ENCODE data around the gene ELP2. TPM values are rescaled to one million over a fixed set of nuclear protein-coding genes. Genes with fewer than 3 reads are reported as not detected.

ELP2 gene
- total RNA-seq, 1 experiment from 2014 or later = 47.3 TPM

DNA sequence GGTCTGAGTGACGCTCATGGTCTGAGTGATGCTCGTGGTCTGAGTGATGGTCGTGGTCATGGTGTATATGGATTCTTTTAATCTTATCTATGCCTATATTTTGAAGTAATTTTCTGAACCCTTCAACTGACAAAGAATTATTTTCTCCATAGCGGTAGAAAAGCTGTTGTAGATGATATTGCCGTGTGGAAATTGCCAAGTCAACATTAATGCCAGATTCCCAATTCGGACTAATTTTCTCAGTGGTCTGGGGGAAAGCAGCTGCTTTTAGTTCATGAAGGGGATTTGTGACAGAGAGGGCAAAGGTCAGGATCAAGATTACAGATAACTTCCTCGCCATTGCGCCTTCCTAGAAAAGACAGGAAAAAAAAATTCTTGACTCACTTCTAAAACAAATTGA, 3.0 kb upstream of the ELP2 start:
- ATAC-seq (no peak), DNase-seq (no peak)
- ChIA-PET POLR2A (ENCODE audit: unreplicated experiment) (no interaction called here), CTCF (no interaction called here)
- no peak overlapping the region for H3K27ac ChIP-seq (ENCODE audit: low read length)
- no peaks in the 10 kb centered on the region for H3K9me3 ChIP-seq (ENCODE audit: low read length)
- intact Hi-C loops (cut with micrococcal nuclease) = loop anchor here (10.0 kb wide), 1 partner anchor 112 kb away; no protein-coding TSS in a partner anchor
- peaks cover 28% of the 10 kb centered on the region for H3K79me2 ChIP-seq (ENCODE audit: low read length)
- H3K36me3 ChIP-seq (ENCODE audit: low read depth, low read length) = no peaks in the 10 kb centered on the region; the same call in 1 of the 2 replicates
- no TSS peak for BruUV-seq (replicated peaks)
- no peaks in the 10 kb centered on the region for H3F3A ChIP-seq (ENCODE audit: low read length, unreplicated experiment)
- no peak overlapping the region for H3K4me2 ChIP-seq (ENCODE audit: low read length)
- H3K9me2 ChIP-seq (replicated peaks; ENCODE audit: low read length) = no peaks in the 10 kb centered on the region
- no peak overlapping the region for H3K4me3 ChIP-seq (ENCODE audit: low read length)
- TF ChIP-seq EZH2phosphoT487 (IDR thresholded peaks at IDR 0.05; ENCODE audit: borderline replicate concordance, low read length) = no peak
- no peak for TF ChIP-seq EZH2 (IDR thresholded peaks at IDR 0.05; ENCODE audit: low read length, unreplicated experiment)
- TF ChIP-seq, protein P1, sequence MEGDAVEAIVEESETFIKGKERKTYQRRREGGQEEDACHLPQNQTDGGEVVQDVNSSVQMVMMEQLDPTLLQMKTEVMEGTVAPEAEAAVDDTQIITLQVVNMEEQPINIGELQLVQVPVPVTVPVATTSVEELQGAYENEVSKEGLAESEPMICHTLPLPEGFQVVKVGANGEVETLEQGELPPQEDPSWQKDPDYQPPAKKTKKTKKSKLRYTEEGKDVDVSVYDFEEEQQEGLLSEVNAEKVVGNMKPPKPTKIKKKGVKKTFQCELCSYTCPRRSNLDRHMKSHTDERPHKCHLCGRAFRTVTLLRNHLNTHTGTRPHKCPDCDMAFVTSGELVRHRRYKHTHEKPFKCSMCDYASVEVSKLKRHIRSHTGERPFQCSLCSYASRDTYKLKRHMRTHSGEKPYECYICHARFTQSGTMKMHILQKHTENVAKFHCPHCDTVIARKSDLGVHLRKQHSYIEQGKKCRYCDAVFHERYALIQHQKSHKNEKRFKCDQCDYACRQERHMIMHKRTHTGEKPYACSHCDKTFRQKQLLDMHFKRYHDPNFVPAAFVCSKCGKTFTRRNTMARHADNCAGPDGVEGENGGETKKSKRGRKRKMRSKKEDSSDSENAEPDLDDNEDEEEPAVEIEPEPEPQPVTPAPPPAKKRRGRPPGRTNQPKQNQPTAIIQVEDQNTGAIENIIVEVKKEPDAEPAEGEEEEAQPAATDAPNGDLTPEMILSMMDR (conservative IDR thresholded peaks at IDR 0.05; ENCODE audit: low read depth, low read length) = no peak
- peaks cover 4% of the 10 kb centered on the region; the same call in 1 of the 2 replicates for H4K20me1 ChIP-seq (ENCODE audit: low read length)
- no peak overlapping the region for H3K9ac ChIP-seq (ENCODE audit: low read length)
- 0 out of 2 replicates have a peak, but pooled peaks cover 3% of the 10 kb centered on the region for H3K4me1 ChIP-seq (ENCODE audit: insufficient read depth, low read length)
- H3K27me3 ChIP-seq (ENCODE audit: low read length) = no peaks in the 10 kb centered on the region
- no peak overlapping the region for H2AFZ ChIP-seq (ENCODE audit: low read length)

DNA sequence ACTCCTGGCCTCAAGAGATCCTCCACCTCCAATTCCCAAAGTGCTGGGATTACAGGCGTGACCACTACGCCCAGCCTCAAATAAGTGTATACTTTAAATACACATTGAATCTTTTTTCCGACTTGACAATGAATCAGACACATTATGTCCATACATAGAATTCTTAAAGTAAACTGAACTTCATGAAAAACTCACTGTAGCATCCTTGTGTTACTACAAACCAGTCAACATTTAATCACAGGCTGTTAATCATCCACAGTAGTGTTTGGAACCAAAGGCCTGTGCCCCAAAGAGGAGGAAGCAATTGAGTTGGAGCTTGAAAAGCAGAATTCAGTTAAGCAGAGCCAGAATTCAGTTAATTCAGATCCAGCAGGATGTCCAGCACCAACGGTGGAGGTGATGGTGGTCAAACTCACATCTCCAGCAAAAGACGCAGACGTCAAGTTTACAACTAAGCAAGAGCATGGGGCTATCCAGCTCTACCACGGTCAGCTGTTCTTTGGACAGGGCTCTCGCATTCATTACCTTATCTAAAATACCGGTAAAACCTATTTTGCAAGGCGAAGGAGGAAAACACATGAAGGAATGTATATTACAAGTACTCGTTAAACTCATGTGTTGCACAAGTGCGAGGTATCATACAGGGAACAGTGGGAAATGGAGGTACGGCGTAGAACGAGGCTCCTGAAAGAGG, 1.7 kb upstream of the ELP2 start:
- no peak overlapping the region for H3K27ac ChIP-seq (ENCODE audit: low read length)
- ChIA-PET POLR2A (ENCODE audit: unreplicated experiment) (interaction anchor here (0.5 kb wide), 1 partner anchor 432 kb away, joined by 5 read pairs; no protein-coding TSS in a partner anchor), CTCF (interaction anchor here (1.0 kb wide), 1 partner anchor 110 kb away, joined by 3 read pairs; no protein-coding TSS in a partner anchor)
- H3K4me3 ChIP-seq (ENCODE audit: low read length) = peak overlapping the region; percentile 87
- H3K9me3 ChIP-seq (ENCODE audit: low read length) = no peaks in the 10 kb centered on the region
- no peaks in the 10 kb centered on the region for H3K27me3 ChIP-seq (ENCODE audit: low read length)
- H3K79me2 ChIP-seq (ENCODE audit: low read length) = peaks cover 41% of the 10 kb centered on the region
- H3K4me1 ChIP-seq (ENCODE audit: insufficient read depth, low read length) = 0 out of 2 replicates have a peak, but pooled peaks cover 3% of the 10 kb centered on the region
- no peak for TF ChIP-seq EZH2 (IDR thresholded peaks at IDR 0.05; ENCODE audit: low read length, unreplicated experiment)
- TF ChIP-seq EZH2phosphoT487 (IDR thresholded peaks at IDR 0.05; ENCODE audit: borderline replicate concordance, low read length) = no peak
- TF ChIP-seq, protein P1 (conservative IDR thresholded peaks at IDR 0.05; ENCODE audit: low read depth, low read length) = no peak
- H3K36me3 ChIP-seq (ENCODE audit: low read depth, low read length) = no peaks in the 10 kb centered on the region; the same call in 1 of the 2 replicates
- no peak; the same call in 1 of the 2 replicates for ATAC-seq
- no peaks in the 10 kb centered on the region for H3K9me2 ChIP-seq (replicated peaks; ENCODE audit: low read length)
- DNase-seq = peak; percentile 5
- H3K9ac ChIP-seq (ENCODE audit: low read length) = no peak overlapping the region; the same call in 1 of the 2 replicates
- H3F3A ChIP-seq (ENCODE audit: low read length, unreplicated experiment) = no peaks in the 10 kb centered on the region
- intact Hi-C loops (cut with micrococcal nuclease) = loop anchor here (2.0 to 10.0 kb wide), 2 partner anchors 31 to 113 kb away; no protein-coding TSS in a partner anchor
- BruUV-seq (replicated peaks) = no TSS peak
- peak overlapping the region; percentile 95 for H2AFZ ChIP-seq (ENCODE audit: low read length)
- peaks cover 10% of the 10 kb centered on the region; the same call in 1 of the 2 replicates for H4K20me1 ChIP-seq (ENCODE audit: low read length)
- H3K4me2 ChIP-seq (ENCODE audit: low read length) = peak overlapping the region; percentile 96
